Suppressor macrophage treated with lipopolysaccharide for 4 hours (primary cell): ENCODE data around the gene P4HA2.
"Not testable (repeated sequence)": the region's sequence is repeated elsewhere in the genome, so short reads cannot be mapped to it uniquely, and the experiment has no call there.

ENCODE experiments used
- DNase-seq: peaks from one replicate; pipeline ENCODE4 v3.0.0-alpha.2; 2020

The P4HA2 gene

GRCh38 chr5:132195727-132196126 lies 31.9 kb downstream of the P4HA2 start:
- DNase-seq: no peak

DNA sequence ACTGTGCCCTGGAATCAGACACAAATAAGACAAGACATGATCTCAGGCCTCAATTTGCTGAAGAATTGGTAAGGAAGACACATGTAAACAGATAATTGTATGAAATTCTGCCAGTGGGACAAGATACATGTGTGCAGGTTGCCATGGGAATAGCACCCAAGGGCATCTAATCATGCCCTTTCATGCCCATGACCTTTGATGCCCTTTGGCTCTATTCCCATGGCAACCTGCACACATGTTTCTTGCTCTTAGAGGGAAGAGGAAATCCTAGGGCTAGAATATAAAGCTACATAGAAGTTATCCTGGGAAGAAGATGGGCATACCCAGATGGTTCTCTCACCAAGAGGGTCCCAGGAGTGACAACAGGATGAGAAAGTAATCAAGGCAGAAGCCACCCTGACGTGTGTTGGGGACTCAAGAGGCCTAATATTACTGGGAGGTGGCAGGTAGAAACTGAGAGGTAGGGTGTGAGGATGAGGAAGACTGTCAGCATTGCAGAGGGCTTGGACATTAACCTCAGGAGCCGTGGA lies 34.4 kb downstream of the P4HA2 start:
- no peak for DNase-seq

GRCh38 chr5:132190161-132190817 lies 37.4 kb downstream of the P4HA2 start:
- DNase-seq: peak; percentile 67

GRCh38 chr5:132184588-132184987 lies 43.1 kb downstream of the P4HA2 start:
- no peak for DNase-seq

DNA sequence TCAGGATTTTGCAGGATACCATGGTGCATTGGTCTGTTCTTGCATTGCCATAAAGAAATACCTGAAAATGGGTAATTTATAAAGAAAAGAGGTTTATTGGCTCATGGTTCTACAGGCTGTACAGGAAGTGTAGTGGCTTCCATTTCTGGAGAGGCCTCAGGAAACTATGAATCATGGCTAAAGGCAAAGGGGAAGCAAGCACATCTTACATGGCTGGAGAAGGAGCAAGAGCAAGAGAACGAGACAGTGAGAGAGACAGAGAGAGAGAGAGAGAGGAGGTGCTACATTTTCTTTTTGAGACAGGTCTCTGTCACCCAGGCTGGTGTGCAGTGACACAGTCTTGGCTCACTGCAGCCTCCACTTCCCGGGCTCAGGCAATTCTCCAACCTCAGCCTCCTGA lies 43.9 kb downstream of the P4HA2 start:
- peak; percentile 20 for DNase-seq

- DNase-seq: no peak
Measured at GRCh38 chr5:132182359-132183040, 45.2 kb downstream of the P4HA2 start.

- no peak for DNase-seq
Measured at GRCh38 chr5:132181011-132181629, 46.5 kb downstream of the P4HA2 start.

DNA sequence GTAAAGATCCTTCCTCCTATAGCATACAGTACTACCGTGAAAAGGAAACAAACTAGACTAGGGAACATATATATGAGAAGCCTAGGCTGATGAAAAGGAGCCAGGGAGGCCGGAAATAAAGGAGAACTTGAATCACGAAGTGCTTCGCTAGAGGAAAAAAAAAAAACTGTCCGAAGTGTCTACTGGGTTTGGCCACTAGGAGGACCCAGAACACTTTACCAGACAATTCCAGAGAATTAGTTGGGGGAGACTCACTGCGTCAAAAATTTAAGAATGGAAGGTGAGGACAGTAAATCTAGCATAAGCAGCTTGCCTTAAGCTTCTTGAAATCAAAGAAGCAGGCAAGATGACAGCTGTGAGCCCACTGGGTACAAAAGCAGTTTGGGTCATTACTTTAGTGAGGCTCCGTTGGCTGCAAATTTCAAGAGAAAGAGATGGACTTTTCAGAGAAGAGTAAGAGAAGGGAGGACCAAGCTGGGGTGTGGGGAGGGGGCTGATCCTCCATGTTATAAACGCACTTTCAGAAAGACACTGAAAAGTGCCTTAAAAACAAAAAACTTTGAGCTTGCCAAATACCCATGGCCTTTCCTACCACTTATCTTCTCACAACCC lies 47.4 kb downstream of the P4HA2 start:
- DNase-seq: peak; percentile 69

DNA sequence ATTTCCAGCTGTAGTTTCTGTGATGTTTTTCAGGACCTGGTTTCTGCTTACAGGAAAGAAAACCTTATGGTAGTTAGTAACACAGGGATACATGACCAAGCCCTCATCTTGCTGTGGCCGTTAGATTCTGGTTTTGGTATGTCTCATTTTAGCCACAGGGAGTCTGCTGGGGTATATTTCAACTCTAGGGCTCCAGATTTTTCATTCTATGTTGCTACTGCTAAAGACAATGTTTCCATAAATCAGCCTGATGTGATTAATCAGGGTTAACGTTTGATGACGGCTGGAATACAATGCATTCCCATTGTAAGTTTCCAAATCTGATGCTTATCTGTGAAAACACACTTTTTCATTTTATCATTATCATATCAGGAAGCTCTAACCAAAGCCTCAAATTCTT lies 48.2 kb downstream of the P4HA2 start:
- no peak for DNase-seq

DNA sequence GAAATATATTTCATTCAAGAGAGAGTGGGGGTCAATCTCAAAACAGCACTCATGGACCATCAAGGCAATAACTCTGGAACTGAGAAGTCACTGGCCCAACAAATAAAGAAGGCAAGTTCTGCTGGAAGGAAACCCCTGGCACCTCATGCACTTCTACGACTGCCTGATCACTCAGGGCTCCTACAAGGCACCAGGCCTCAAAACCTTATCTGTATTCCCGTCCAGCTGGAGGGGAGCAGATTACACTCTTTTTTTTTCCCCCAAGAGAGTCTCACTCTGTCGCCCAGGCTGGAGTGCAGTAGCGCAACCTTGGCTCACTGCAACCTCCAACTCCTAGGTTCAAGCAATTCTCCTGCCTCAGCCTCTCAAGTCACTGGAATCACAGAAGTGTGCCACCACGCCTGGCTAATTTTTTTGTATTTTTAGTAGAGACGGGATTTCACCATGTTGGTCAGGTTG lies 49.9 kb downstream of the P4HA2 start:
- DNase-seq: no peak

DNA sequence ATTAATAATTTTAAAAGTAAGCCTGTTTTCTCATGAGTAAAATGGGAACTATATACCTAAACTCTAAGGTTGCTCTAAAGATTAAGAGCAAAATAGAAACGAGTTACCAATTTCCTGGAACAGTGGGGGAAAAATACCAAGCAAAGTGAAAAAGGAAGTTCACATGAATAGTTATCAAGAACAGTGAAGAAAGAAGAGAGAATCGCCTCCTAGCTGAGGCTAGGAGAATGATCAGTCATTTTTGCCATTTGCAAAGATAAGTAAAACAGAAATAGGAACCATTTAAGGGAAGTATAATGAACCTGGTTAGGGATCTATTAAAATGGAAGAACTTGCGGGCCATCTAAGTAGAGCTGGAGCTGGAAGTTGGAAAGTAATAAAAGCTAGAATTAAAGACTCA lies 50.7 kb downstream of the P4HA2 start:
- DNase-seq: peak; percentile 69

DNA sequence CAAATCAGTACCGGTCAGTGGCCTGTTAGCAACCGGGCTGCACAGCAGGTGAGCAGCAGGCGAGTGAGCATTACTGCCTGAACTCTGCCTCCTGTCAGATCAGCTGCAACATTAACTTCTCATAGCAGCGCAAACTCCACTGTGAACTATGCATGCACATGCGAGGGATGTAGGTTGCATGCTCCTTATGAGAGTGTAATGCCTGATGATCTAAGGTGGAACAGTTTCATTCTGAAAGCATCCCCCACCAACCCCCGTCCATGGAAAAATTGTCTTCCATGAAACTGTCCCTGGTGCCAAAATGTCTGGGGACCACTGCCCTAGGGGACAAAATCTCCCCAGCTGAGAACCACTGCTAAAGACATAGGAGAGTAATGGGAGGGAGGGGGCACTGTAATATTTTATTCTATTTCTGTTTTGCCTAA lies 51.1 kb downstream of the P4HA2 start:
- no peak for DNase-seq

- DNase-seq: no peak
Measured at GRCh38 chr5:132162945-132163344, 64.7 kb downstream of the P4HA2 start.

- not testable (repeated sequence) for DNase-seq
Measured at GRCh38 chr5:132161574-132162326, 65.9 kb downstream of the P4HA2 start.

GRCh38 chr5:132156413-132156812 lies 71.2 kb downstream of the P4HA2 start:
- DNase-seq: no peak

DNA sequence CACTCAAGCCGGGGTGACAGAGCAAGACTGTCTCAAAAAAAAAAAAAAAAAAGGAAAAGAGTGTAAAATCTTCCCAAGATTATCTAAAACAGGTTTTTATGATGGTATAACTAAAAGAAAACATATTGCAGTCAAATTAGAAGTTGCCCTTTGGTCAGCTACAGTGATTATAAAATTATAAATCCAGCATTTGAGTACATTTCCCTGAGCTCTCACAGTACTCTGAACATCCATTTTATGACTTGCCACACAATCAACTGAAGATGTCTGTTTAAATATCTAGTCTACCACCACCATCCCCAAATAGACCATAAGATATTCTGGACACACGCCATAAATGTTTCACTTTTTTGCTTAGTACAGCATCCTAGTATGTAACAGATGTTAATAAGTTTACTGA lies 77.1 kb downstream of the P4HA2 start:
- DNase-seq: no peak

- no peak for DNase-seq
Measured at GRCh38 chr5:132147663-132148062, 80.0 kb downstream of the P4HA2 start.

- not testable (repeated sequence) for DNase-seq
Measured at GRCh38 chr5:132145326-132145725, 82.3 kb downstream of the P4HA2 start.

- DNase-seq: no peak
Measured at GRCh38 chr5:132143148-132143547, 84.5 kb downstream of the P4HA2 start.

GRCh38 chr5:132142459-132142858 lies 85.2 kb downstream of the P4HA2 start:
- DNase-seq: no peak
